HG03039 (cell line): Measurements from ENCODE around the gene TBC1D30.

ENCODE experiments used
- ATAC-seq: cut with Tn5 transposase; IDR thresholded peaks from one replicate; pipeline ENCODE4 v1.9.1; 2021; ENCODE audit warnings: mild to moderate bottlenecking, moderate library complexity; ENCODE audit not compliant: unreplicated experiment

The TBC1D30 gene

GRCh38 chr12:64907097-64907496 is 82.7 kb downstream of the TBC1D30 start:
- no peak for ATAC-seq

- ATAC-seq: no peak
Measured at GRCh38 chr12:64909124-64909523, 84.7 kb downstream of the TBC1D30 start.

- no peak for ATAC-seq
Measured at GRCh38 chr12:64911081-64911480, 86.6 kb downstream of the TBC1D30 start.

- ATAC-seq: no peak
Measured at GRCh38 chr12:64911912-64912311, 87.5 kb downstream of the TBC1D30 start.

- ATAC-seq: no peak
Measured at GRCh38 chr12:64912516-64913255, 88.2 kb downstream of the TBC1D30 start.

GRCh38 chr12:64915242-64915641 is 90.8 kb downstream of the TBC1D30 start:
- ATAC-seq: no peak

GRCh38 chr12:64916411-64917261 is 92.2 kb downstream of the TBC1D30 start:
- no peak for ATAC-seq

GRCh38 chr12:64918344-64918743 is 93.9 kb downstream of the TBC1D30 start:
- no peak for ATAC-seq

GRCh38 chr12:64918801-64919200 is 94.4 kb downstream of the TBC1D30 start:
- ATAC-seq: no peak

- no peak for ATAC-seq
Measured at GRCh38 chr12:64922853-64923252, 98.4 kb downstream of the TBC1D30 start.

- no peak for ATAC-seq
Measured at GRCh38 chr12:64923536-64923935, 99.1 kb downstream of the TBC1D30 start.
